ENCODE measurements around the gene C16orf54. TPM values are rescaled to one million over a fixed set of nuclear protein-coding genes. Genes with fewer than 3 reads are reported as not detected.
"Not testable (repeated sequence)": the region's sequence is repeated elsewhere in the genome, so short reads cannot be mapped to it uniquely, and the experiment has no call there.

Gene C16orf54
- total and polyA plus RNA-seq, 5 donors, result 0.23 to 1.1 (median 0.72) TPM

DNA sequence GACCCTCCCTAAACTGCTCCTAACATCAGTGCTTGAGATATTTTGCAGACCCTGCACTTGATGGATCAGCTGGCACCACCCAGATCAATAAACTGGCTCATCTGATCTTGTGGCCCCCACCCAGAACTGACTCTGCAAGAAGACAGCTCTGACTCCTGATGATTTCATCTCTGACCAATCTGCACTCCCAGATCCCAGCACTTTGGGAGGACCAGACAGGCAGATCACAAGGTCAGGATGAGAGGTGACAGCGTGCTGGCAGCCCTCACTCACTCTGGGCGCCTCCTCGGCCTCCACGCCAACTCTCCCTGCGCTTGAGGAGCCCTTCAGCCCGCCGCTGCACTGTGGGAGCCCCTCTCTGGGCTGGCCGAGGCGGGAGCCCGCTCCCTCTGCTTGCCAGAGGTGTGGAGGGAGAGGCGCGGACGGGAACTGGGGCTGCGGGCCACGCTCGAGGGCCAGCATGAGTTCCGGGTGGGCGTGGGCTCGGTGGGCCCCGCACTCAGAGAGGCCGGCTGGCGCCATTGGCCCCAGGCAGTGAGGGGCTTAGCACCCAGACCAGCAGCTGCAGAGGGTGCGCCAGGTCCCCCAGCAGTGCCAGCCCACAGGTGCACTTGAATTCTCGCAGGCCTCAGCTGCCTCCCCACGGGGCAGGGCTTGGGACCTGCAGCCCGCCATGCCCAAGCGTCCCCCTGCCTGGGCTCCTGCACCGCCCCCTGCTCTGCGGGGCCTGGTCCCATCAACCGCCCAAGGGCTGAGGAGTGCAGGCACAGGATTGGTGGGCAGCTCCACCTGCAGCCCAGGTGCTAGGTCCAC is 2.4 kb upstream of the C16orf54 start:
- Histone ChIP-seq H3K27me3 (ENCODE audit: control insufficient read depth, insufficient read depth) (no peaks in the 10 kb centered on the region), H3K4me3 (ENCODE audit: low read length) (no peak overlapping the region), H3K27ac (ENCODE audit: low read length) (no peak overlapping the region), H3K4me1 (ENCODE audit: control insufficient read depth, insufficient read depth, low read length) (no peaks in the 10 kb centered on the region), H3K9me3 (ENCODE audit: control insufficient read depth, low read length) (no peaks in the 10 kb centered on the region)
- DNase-seq (peak in 1 of 3 donors; percentile 42), ATAC-seq (no peak)
- WGBS, result 94% methylated on average over 30 of the region's 30 CpGs
- intact Hi-C loops (cut with DNase I), result no loop called here

DNA sequence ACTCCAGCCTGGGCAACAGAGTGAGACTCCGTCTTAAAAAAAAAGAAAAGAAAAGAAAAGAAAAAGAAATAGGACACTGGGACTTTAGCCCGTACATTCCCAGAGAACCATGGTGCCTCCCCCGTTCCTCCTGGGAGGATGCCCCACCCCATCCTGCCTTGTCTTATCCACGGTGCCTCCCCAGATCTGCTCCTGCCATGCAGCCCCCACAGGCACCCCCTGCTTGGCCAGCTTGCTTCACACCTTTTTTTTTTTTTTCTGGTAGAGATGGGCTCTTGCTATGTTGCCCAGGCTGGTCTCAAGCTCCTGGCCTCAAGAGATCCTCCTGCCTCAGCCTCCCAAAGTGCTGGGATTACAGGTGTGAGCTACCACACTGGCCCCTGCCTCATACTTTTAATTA is 728 bp upstream of the C16orf54 start:
- H3K4me3 ChIP-seq (ENCODE audit: low read length); DNase-seq; intact Hi-C loops (cut with DNase I); H3K9me3 ChIP-seq (ENCODE audit: control insufficient read depth, low read length); H3K4me1 ChIP-seq (ENCODE audit: control insufficient read depth, insufficient read depth, low read length); H3K27me3 ChIP-seq (ENCODE audit: control insufficient read depth, insufficient read depth); ATAC-seq; H3K27ac ChIP-seq (ENCODE audit: low read length): not testable (repeated sequence)
- 56% methylated on average over 4 of the region's 4 CpGs for WGBS

DNA sequence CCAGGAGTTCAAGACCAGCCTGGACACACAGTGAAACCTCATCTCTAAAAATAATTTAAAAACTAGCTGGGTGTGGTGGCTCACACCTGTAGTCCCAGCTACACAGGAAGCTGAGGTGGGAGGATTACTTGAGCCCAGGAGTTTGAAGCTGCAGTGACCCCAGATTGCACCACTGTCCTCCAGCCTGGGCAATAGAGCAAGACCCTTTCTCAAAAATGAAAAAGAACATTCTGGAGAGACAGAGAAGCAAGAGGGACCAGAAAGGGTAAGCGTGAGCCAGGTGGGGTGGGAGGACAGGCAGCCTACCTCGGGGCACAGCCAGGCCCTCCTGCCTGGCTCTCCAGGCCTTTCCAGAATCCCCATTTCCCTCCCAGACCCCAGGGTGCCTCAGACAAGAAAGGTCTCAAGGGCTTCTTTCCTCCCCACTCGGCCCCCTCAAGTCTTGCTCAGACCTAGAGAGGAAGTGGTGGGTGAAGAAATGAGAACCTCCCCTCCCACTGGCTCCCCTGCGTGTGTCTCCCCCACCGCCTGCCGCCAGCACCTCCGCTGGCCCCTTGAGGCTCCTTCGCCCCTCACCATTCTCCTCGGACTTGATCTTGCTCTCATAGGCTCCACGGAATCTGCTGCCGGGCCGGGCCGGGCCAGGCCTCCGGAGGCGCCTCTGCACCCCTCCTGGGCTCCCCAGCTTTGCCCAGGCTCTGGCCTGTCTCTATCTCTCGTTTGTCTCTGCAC is 503 bp downstream of the C16orf54 start:
- H3K27ac ChIP-seq (ENCODE audit: low read length), result no peak overlapping the region
- H3K4me1 ChIP-seq (ENCODE audit: control insufficient read depth, insufficient read depth, low read length), result no peaks in the 10 kb centered on the region
- DNase-seq (peak in 1 of 3 donors; percentile 25), ATAC-seq (peak; percentile 20 to 40)
- no peak overlapping the region for H3K4me3 ChIP-seq (ENCODE audit: low read length)
- no peaks in the 10 kb centered on the region for H3K9me3 ChIP-seq (ENCODE audit: control insufficient read depth, low read length)
- 69% methylated on average over 16 of the region's 16 CpGs for WGBS
- H3K27me3 ChIP-seq (ENCODE audit: control insufficient read depth, insufficient read depth), result no peaks in the 10 kb centered on the region
- intact Hi-C loops (cut with DNase I), result no loop called here

DNA sequence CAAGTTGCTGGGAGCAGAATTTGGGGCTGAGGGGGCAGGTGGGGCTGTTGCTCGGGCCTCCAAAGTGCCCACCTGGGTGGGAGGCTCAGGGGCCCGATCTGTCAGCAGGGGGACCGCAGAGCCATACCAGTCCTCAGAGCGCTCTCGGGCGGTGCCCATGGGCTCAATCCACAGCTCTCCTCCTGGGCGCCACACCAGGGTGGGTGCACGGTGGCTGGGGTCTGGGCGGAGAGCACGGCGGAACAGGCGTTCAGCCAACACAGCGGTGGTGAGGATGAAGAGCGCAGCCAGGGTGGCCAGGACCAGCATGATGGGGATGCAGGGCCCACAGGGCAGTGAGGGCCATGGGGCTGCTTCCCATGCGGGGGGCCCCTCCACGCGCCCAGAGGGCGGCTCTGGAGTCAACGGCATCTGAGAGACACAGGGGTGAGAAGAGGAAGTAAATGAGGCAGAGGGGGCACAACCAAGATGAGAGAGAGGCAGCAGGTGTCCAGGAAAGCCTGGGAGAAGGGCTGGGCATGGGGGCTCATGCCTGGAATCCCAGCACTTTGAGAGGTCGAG is 1.2 kb downstream of the C16orf54 start:
- 85% methylated on average over 20 of the region's 20 CpGs for WGBS
- no peak overlapping the region for H3K27ac ChIP-seq (ENCODE audit: low read length)
- no peaks in the 10 kb centered on the region for H3K4me1 ChIP-seq (ENCODE audit: control insufficient read depth, insufficient read depth, low read length)
- peak; percentile 26 to 27 for ATAC-seq
- no peaks in the 10 kb centered on the region for H3K27me3 ChIP-seq (ENCODE audit: control insufficient read depth, insufficient read depth)
- H3K4me3 ChIP-seq (ENCODE audit: low read length), result no peak overlapping the region
- intact Hi-C loops (cut with DNase I), result no loop called here
- DNase-seq, result peak in 1 of 3 donors; percentile 40
- H3K9me3 ChIP-seq (ENCODE audit: control insufficient read depth, low read length), result no peaks in the 10 kb centered on the region

DNA sequence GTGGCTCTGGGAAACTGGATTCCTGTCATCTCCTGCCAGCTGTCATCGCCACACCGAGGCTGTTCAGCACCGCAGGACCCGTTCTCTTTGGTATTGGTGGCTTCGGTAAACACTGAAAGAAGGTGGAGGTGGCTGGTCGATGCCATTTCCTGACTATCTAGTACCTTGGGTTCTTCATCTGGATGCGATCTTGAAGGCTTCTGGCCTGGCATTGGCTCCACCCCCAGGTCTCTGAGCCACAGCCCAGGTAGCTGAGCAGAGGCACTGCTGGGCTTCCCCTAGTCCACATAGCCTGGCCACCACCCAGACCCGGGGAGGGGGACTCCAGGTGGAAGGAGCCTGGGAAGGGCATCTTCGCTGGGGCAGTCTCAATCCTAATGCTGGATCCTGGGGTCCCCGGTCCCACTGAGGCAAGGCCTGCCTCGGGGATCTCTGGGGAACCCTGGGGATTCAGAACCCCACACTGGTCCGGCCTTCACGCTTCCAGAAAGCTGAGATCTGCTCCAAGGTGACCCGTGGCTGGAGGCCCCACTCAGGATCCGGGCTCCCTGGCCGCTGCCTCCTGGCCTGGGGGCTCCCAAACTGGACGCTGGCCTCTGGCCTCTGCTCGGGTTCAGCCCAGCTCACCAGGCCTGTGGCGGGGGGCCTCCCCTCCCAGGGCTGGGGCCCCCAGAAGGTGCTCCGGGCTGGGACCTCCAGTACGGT is 1.8 kb downstream of the C16orf54 start:
- intact Hi-C loops (cut with DNase I), result no loop called here
- 78% methylated on average over 21 of the region's 21 CpGs for WGBS
- H3K27ac ChIP-seq (ENCODE audit: low read length), result no peak overlapping the region
- no peaks in the 10 kb centered on the region for H3K27me3 ChIP-seq (ENCODE audit: control insufficient read depth, insufficient read depth)
- no peaks in the 10 kb centered on the region for H3K4me1 ChIP-seq (ENCODE audit: control insufficient read depth, insufficient read depth, low read length)
- H3K4me3 ChIP-seq (ENCODE audit: low read length), result no peak overlapping the region
- DNase-seq (peak in 1 of 3 donors; percentile 55), ATAC-seq (peak in 1 of 2 donors; percentile 7)
- no peaks in the 10 kb centered on the region for H3K9me3 ChIP-seq (ENCODE audit: control insufficient read depth, low read length)

DNA sequence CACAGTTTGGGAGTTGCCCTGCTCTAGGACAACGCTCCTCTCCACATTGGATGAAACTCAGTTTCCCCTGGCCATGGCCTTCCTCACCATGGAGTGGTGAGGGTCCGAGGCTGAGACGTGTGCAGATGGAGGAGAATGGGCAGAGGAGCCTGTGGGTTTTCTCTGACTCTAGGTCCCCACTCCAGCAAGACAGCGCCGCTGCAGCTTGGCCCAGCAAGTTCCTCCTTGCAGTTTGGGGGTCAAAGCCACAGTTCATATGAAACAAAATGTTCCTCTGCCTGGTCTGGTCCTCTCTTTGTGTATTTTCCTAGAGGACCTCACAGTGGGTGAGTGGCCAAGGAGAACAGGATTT is 2.3 kb downstream of the C16orf54 start:
- WGBS, result 80% methylated on average over 5 of the region's 5 CpGs
- intact Hi-C loops (cut with DNase I), result no loop called here
- Histone ChIP-seq H3K4me1 (ENCODE audit: control insufficient read depth, insufficient read depth, low read length) (no peaks in the 10 kb centered on the region), H3K4me3 (ENCODE audit: low read length) (no peak overlapping the region), H3K27ac (ENCODE audit: low read length) (no peak overlapping the region), H3K9me3 (ENCODE audit: control insufficient read depth, low read length) (no peaks in the 10 kb centered on the region), H3K27me3 (ENCODE audit: control insufficient read depth, insufficient read depth) (no peaks in the 10 kb centered on the region)
- ATAC-seq (no peak), DNase-seq (peak in 1 of 3 donors; percentile 14)

DNA sequence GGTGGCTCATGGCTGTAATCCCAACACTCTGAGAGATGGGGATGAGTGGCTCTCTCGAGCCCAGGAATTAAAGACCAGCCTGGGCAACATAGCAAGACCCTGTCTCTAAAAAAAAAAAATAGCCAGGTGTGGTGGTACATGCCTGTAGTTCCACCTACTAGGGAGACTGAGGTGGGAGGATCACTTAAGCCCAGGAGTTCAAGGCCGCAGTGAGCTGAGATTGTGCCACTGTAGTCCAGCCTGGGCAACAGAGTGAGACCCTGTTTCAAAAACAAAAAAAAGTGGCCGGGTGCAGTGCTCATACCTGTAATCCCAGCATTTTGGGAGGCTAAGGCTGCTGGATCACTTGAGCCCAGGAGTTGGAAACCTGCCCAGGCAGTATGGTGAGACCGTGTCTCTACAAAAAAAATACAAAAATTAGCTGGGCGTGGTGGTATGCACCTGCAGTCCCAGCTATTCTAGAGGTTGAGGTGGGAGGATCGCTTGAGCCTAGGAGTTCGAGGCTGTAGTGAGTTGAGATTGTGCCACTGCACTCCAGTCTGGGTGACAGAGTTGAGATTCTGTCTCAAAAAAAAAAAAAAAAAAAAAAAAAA is 3.0 kb downstream of the C16orf54 start:
- intact Hi-C loops (cut with DNase I), result no loop called here
- DNase-seq (peak in 1 of 3 donors; percentile 7), ATAC-seq (no peak)
- 84% methylated on average over 7 of the region's 7 CpGs for WGBS
- no peak overlapping the region for H3K4me3 ChIP-seq (ENCODE audit: low read length)
- no peak overlapping the region for H3K27ac ChIP-seq (ENCODE audit: low read length)
- no peaks in the 10 kb centered on the region for H3K27me3 ChIP-seq (ENCODE audit: control insufficient read depth, insufficient read depth)
- no peaks in the 10 kb centered on the region for H3K9me3 ChIP-seq (ENCODE audit: control insufficient read depth, low read length)
- no peaks in the 10 kb centered on the region for H3K4me1 ChIP-seq (ENCODE audit: control insufficient read depth, insufficient read depth, low read length)

DNA sequence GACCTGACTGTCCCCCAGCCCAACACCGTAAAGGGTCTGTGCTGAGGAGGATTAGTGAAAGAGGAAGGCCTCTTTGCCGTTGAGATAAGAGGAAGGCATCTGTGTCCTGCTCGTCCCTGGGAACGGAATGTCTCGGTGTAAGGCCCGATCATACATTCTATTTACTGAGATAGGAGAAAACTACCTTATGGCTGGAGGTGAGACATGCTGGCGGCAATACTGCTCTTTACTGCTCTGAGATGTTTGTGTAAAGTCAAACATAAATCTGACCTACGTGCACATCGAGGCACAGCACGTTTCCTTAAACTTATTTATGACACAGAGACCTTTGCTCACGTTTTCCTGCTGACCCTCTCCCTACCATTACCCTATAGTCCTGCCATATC is 5.2 kb downstream of the C16orf54 start:
- H3K27ac ChIP-seq (ENCODE audit: low read length); H3K9me3 ChIP-seq (ENCODE audit: control insufficient read depth, low read length); H3K4me1 ChIP-seq (ENCODE audit: control insufficient read depth, insufficient read depth, low read length); H3K4me3 ChIP-seq (ENCODE audit: low read length); H3K27me3 ChIP-seq (ENCODE audit: control insufficient read depth, insufficient read depth); DNase-seq; intact Hi-C loops (cut with DNase I); ATAC-seq: not testable (repeated sequence)
- 41% methylated on average over 11 of the region's 11 CpGs for WGBS

DNA sequence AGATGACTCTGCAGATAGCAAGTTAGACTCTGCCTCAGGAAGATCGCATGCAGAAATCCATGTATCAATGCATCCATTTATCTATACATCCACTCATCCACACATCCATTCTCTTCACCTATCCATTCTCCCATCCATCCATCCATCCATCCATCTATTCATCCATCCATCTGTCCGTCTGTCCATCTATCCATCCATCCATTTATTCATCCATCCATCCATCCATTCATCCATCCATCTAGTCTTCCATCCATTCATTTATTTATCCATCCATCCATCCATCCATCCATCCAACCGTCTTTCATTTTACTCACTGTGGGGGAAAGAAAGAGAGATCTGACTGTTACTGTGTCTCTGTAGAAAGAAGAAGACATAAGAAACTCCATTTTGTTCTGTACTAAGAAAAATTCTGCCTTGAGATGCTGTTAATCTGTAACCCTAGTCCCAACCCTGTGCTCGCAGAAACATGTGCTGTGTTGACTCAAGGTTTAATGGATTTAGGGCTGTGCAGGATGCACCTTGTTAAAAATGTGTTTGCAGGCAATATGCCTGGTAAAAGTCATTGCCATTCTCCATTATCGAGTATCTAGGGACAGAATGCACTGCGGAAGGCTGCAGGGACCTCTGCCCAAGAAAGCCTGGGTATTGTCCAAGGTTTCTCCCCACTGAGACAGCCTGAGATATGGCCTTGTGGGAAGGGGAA is 5.7 kb downstream of the C16orf54 start:
- peak in 1 of 3 donors; percentile 6 for DNase-seq
- H3K9me3 ChIP-seq (ENCODE audit: control insufficient read depth, low read length); H3K4me3 ChIP-seq (ENCODE audit: low read length); H3K4me1 ChIP-seq (ENCODE audit: control insufficient read depth, insufficient read depth, low read length); ATAC-seq; H3K27me3 ChIP-seq (ENCODE audit: control insufficient read depth, insufficient read depth); intact Hi-C loops (cut with DNase I); H3K27ac ChIP-seq (ENCODE audit: low read length): not testable (repeated sequence)
- WGBS, result 75% methylated on average over 6 of the region's 6 CpGs

DNA sequence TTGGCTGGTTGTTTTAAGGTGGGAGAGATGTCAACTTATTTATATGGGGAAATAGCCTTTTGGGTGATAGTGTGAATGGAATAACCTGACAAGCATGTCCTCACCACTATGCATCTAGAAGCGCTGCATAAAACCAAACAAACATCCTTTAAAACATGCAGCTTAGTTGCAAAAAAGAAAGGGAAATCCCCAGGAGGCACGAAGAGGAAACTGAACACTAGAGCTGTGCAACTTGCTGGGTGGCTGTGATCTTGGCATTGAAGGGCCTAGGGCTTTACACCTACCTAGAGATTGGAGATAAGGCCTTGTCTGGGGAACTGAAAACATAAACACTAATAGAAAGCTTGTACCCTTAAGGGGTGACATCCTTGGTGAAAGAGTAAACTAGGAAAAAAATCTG is 7.3 kb downstream of the C16orf54 start:
- intact Hi-C loops (cut with DNase I), result no loop called here
- no peaks in the 10 kb centered on the region for H3K4me1 ChIP-seq (ENCODE audit: control insufficient read depth, insufficient read depth, low read length)
- H3K27ac ChIP-seq (ENCODE audit: low read length), result no peak overlapping the region
- H3K27me3 ChIP-seq (ENCODE audit: control insufficient read depth, insufficient read depth), result no peaks in the 10 kb centered on the region
- WGBS, result 72% methylated on average over 2 of the region's 2 CpGs
- no peak for ATAC-seq
- DNase-seq, result no peak
- H3K9me3 ChIP-seq (ENCODE audit: control insufficient read depth, low read length), result no peaks in the 10 kb centered on the region
- no peak overlapping the region for H3K4me3 ChIP-seq (ENCODE audit: low read length)
